Skeletal muscle satellite cell (primary cell): ENCODE data around the gene RBMS1. TPM values are rescaled to one million over a fixed set of nuclear protein-coding genes. Genes with fewer than 3 reads are reported as not detected.

Source experiments
- H3K27me3 ChIP-seq: 2 replicates; pipeline ENCODE4 v1.7.0; 2013; ENCODE audit warnings: low read length; ENCODE audit not compliant: control insufficient read depth, insufficient read depth
- H3K36me3 ChIP-seq: 2 replicates; pipeline ENCODE4 v1.7.0; 2013; ENCODE audit warnings: mild to moderate bottlenecking, control low read depth, low read length; ENCODE audit not compliant: insufficient read depth
- H3K4me1 ChIP-seq: 2 replicates; pipeline ENCODE4 v1.7.0; 2013; ENCODE audit warnings: low read length; ENCODE audit not compliant: control insufficient read depth, insufficient read depth
- H3K4me2 ChIP-seq: 2 replicates; pipeline ENCODE4 v1.7.0; 2013; ENCODE audit warnings: mild to moderate bottlenecking, low read length
- H3K4me3 ChIP-seq: 2 replicates; pipeline ENCODE4 v1.7.0; 2013; ENCODE audit warnings: low read length
- H3K9ac ChIP-seq: 2 replicates; pipeline ENCODE4 v1.7.0; 2013; ENCODE audit warnings: mild to moderate bottlenecking, low read depth, low read length, moderate library complexity
- H3K9me3 ChIP-seq: replicated peaks from 2 replicates; pipeline ENCODE4 v1.7.0; 2013; ENCODE audit warnings: mild to moderate bottlenecking, control low read depth, low read length
- total RNA-seq: library from RNA; depleted of rRNA; stranded (reverse); fragments of >200 nt; gene quantifications from 2 replicates; pipeline ENCODE4 v1.2.3, GENCODE V29; 2012; rRNA removed

Gene RBMS1
- total RNA-seq = 81.1 and 105 TPM in 2 replicates

- Histone ChIP-seq H3K4me1 (peaks cover 29% of the 10 kb centered on the region), H3K27me3 (no peaks in the 10 kb centered on the region), H3K9ac (peak within 1 kb of the TSS; percentile 98), H3K4me3 (peak within 1 kb of the TSS; percentile 92), H3K9me3 (no peaks in the 10 kb centered on the region), H3K4me2 (peak within 1 kb of the TSS; percentile 88), H3K36me3 (no peaks in the 10 kb centered on the region)
Measured at GRCh38 chr2:160493227-160494028, at the start of gene RBMS1. Gene RBMS1 (minus strand): TSS chr2:160493807. CDS start chr2:160493363, 444 bp downstream.

- no peak overlapping the region for H3K4me3 ChIP-seq
Measured at GRCh38 chr2:160541745-160542144, 48.1 kb upstream of the RBMS1 start.

GRCh38 chr2:160538559-160539355, 45.1 kb upstream of the RBMS1 start:
- Histone ChIP-seq H3K4me1 (no peaks in the 10 kb centered on the region), H3K9ac (no peak overlapping the region), H3K4me2 (no peak overlapping the region), H3K4me3 (no peak overlapping the region), H3K27me3 (no peaks in the 10 kb centered on the region), H3K36me3 (no peaks in the 10 kb centered on the region), H3K9me3 (no peaks in the 10 kb centered on the region)

More at GRCh38 chr2:160541745-160542144, 48.1 kb upstream of the RBMS1 start:
- no peaks in the 10 kb centered on the region for H3K9me3 ChIP-seq
- H3K36me3 ChIP-seq = no peaks in the 10 kb centered on the region
- H3K9ac ChIP-seq = no peak overlapping the region
- no peaks in the 10 kb centered on the region for H3K4me1 ChIP-seq
- no peak overlapping the region for H3K4me2 ChIP-seq
- H3K27me3 ChIP-seq = no peaks in the 10 kb centered on the region

GRCh38 chr2:160538115-160538514, 44.5 kb upstream of the RBMS1 start:
- Histone ChIP-seq H3K4me2 (no peak overlapping the region), H3K4me3 (no peak overlapping the region), H3K9ac (no peak overlapping the region), H3K9me3 (no peaks in the 10 kb centered on the region), H3K4me1 (no peaks in the 10 kb centered on the region), H3K27me3 (no peaks in the 10 kb centered on the region), H3K36me3 (no peaks in the 10 kb centered on the region)

- Histone ChIP-seq H3K4me3 (no peak overlapping the region), H3K36me3 (no peaks in the 10 kb centered on the region), H3K9ac (no peak overlapping the region), H3K27me3 (no peaks in the 10 kb centered on the region), H3K4me1 (no peaks in the 10 kb centered on the region), H3K4me2 (no peak overlapping the region), H3K9me3 (no peaks in the 10 kb centered on the region)
Measured at GRCh38 chr2:160534996-160535395, 41.4 kb upstream of the RBMS1 start.

- H3K4me3 ChIP-seq = no peak overlapping the region
- H3K9ac ChIP-seq = no peak overlapping the region
- H3K36me3 ChIP-seq = no peaks in the 10 kb centered on the region
- H3K9me3 ChIP-seq = no peaks in the 10 kb centered on the region
- no peak overlapping the region for H3K4me2 ChIP-seq
- no peaks in the 10 kb centered on the region for H3K4me1 ChIP-seq
- H3K27me3 ChIP-seq = no peaks in the 10 kb centered on the region
Measured at GRCh38 chr2:160534249-160534648, 40.6 kb upstream of the RBMS1 start.

GRCh38 chr2:160533482-160533881, 39.9 kb upstream of the RBMS1 start:
- Histone ChIP-seq H3K36me3 (no peaks in the 10 kb centered on the region), H3K27me3 (no peaks in the 10 kb centered on the region), H3K9me3 (no peaks in the 10 kb centered on the region), H3K4me1 (no peaks in the 10 kb centered on the region), H3K4me3 (no peak overlapping the region), H3K4me2 (no peak overlapping the region), H3K9ac (no peak overlapping the region)

- H3K4me1 ChIP-seq = no peaks in the 10 kb centered on the region
- no peak overlapping the region for H3K4me2 ChIP-seq
- H3K36me3 ChIP-seq = no peaks in the 10 kb centered on the region
- H3K9me3 ChIP-seq = no peaks in the 10 kb centered on the region
- no peak overlapping the region for H3K4me3 ChIP-seq
- no peaks in the 10 kb centered on the region for H3K27me3 ChIP-seq
- no peak overlapping the region for H3K9ac ChIP-seq
Measured at GRCh38 chr2:160532388-160532787, 38.8 kb upstream of the RBMS1 start.

GRCh38 chr2:160522951-160523710, 29.5 kb upstream of the RBMS1 start:
- no peaks in the 10 kb centered on the region for H3K27me3 ChIP-seq
- H3K9ac ChIP-seq = no peak overlapping the region

GRCh38 chr2:160517731-160518130, 24.1 kb upstream of the RBMS1 start:
- Histone ChIP-seq H3K9ac (no peak overlapping the region), H3K4me2 (no peak overlapping the region), H3K27me3 (no peaks in the 10 kb centered on the region), H3K36me3 (no peaks in the 10 kb centered on the region), H3K9me3 (no peaks in the 10 kb centered on the region), H3K4me3 (no peak overlapping the region), H3K4me1 (peaks cover 15% of the 10 kb centered on the region)

More at GRCh38 chr2:160522951-160523710, 29.5 kb upstream of the RBMS1 start:
- Histone ChIP-seq H3K36me3 (no peaks in the 10 kb centered on the region), H3K4me2 (no peak overlapping the region), H3K9me3 (no peaks in the 10 kb centered on the region), H3K4me1 (peaks cover 13% of the 10 kb centered on the region), H3K4me3 (no peak overlapping the region)
